ENCODE data around the gene WIZ.

DNA sequence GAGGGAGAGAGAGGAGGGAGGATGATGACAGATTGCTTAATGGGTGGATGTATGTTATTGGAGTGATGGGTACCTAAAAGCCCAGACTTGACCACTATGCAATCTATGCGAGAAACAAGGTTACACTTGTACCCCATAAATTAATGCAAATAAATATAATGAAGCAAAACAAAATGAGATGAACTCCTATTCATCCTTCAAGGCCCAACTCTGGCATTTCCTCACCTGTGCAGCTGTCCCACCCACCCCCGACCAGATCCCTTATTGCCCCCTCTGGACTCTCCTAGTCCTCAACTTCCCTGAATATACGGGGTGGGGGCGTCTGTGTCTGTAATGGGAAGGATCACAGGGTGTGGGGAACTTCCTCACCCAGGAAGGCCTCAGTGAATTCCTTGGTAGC lies 25.4 kb upstream of the WIZ start:
- TF ChIP-seq, protein P1, sequence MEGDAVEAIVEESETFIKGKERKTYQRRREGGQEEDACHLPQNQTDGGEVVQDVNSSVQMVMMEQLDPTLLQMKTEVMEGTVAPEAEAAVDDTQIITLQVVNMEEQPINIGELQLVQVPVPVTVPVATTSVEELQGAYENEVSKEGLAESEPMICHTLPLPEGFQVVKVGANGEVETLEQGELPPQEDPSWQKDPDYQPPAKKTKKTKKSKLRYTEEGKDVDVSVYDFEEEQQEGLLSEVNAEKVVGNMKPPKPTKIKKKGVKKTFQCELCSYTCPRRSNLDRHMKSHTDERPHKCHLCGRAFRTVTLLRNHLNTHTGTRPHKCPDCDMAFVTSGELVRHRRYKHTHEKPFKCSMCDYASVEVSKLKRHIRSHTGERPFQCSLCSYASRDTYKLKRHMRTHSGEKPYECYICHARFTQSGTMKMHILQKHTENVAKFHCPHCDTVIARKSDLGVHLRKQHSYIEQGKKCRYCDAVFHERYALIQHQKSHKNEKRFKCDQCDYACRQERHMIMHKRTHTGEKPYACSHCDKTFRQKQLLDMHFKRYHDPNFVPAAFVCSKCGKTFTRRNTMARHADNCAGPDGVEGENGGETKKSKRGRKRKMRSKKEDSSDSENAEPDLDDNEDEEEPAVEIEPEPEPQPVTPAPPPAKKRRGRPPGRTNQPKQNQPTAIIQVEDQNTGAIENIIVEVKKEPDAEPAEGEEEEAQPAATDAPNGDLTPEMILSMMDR (IDR thresholded peaks at IDR 0.05 in 8 of 11, conservative IDR thresholded peaks at IDR 0.05 in 3 of 11): no peak
- TF ChIP-seq POLR2A (IDR thresholded peaks at IDR 0.05): no peak
- no peak for TF ChIP-seq POLR2AphosphoS5 (IDR thresholded peaks at IDR 0.05)

Measured in spleen (tissue), 7 donors.